OCI-LY3 (cell line): ENCODE measurements around the gene GSC2.

Experiments
- EZH2phosphoT487 ChIP-seq: fragments of 200-600 bp; shearing (Covaris generic); IDR thresholded peaks from 2 replicates; pipeline ENCODE4 v1.6.1; 2018; ENCODE audit warnings: antibody characterized with exemption, mixed run types, low read depth
- TF ChIP-seq, protein P1 (sequence below): fragments of 200-600, 300-600 bp; sonication (generic); IDR thresholded peaks from 2 replicates; pipeline ENCODE4 v1.5.1; 2014; ENCODE audit warnings: antibody characterized with exemption, low read length, low read depth

DNA sequence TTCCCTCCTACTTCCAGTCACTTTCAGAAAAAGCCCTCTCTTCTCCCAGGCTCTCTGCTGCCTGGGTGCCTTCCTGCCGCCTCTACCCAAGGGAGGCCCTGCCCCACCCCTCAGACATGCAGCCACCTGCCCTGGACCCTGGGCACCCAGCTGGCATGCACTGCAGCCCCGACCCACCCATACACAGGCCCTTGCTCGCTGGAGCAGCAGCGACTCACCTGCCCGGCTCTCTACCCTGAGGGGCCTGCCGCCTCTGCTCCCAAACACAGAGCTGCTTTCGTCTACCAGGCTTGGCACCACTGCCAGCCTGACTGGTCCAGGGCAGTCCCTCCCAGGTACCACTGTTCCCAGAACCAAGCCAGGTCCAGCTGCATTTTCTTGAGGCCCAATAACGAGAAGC lies 20.2 kb downstream of the GSC2 start:
- TF ChIP-seq, protein P1, sequence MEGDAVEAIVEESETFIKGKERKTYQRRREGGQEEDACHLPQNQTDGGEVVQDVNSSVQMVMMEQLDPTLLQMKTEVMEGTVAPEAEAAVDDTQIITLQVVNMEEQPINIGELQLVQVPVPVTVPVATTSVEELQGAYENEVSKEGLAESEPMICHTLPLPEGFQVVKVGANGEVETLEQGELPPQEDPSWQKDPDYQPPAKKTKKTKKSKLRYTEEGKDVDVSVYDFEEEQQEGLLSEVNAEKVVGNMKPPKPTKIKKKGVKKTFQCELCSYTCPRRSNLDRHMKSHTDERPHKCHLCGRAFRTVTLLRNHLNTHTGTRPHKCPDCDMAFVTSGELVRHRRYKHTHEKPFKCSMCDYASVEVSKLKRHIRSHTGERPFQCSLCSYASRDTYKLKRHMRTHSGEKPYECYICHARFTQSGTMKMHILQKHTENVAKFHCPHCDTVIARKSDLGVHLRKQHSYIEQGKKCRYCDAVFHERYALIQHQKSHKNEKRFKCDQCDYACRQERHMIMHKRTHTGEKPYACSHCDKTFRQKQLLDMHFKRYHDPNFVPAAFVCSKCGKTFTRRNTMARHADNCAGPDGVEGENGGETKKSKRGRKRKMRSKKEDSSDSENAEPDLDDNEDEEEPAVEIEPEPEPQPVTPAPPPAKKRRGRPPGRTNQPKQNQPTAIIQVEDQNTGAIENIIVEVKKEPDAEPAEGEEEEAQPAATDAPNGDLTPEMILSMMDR: no peak
- TF ChIP-seq EZH2phosphoT487: no peak
